Aorta (tissue), 5 donors: ENCODE measurements around the gene SDR42E2. TPM values are rescaled to one million over a fixed set of nuclear protein-coding genes. Genes with fewer than 3 reads are reported as not detected.

Source experiments
- ATAC-seq: fragments of 200-7000 bp; cut with Tn5 transposase; one replicate; pipeline ENCODE4 v1.9.1; 2022; ENCODE audit warnings: moderate library complexity; ENCODE audit not compliant: low FRiP score
- DNase-seq, 2 donors: peaks; one replicate each; pipeline ENCODE4 v3.0.0-alpha.2; 2020
- H3K27ac ChIP-seq, 2 donors: one replicate each; pipeline ENCODE4 v1.5.1; 2013; ENCODE audit warnings: low read length in 2 of 2, mild to moderate bottlenecking in 2 of 2, moderate library complexity in 2 of 2, control low read depth in 1 of 2, inconsistent platforms in 1 of 2, low read depth in 1 of 2
- H3K27me3 ChIP-seq, 2 donors: one replicate each; pipeline ENCODE4 v1.6.1; 2013; ENCODE audit warnings: control low read depth in 1 of 2, low read length in 1 of 2, mild to moderate bottlenecking in 1 of 2, moderate library complexity in 1 of 2; ENCODE audit not compliant: insufficient read depth in 2 of 2, control insufficient read depth in 1 of 2
- H3K36me3 ChIP-seq, 2 donors: one replicate each; pipeline ENCODE4 v1.6.1; 2013; ENCODE audit warnings: control low read depth in 1 of 2, low read length in 1 of 2, mild to moderate bottlenecking in 1 of 2; ENCODE audit not compliant: insufficient read depth in 2 of 2, control insufficient read depth in 1 of 2
- H3K4me1 ChIP-seq, 2 donors: one replicate each; pipeline ENCODE4 v1.6.1; 2013; ENCODE audit warnings: low read length in 2 of 2, control low read depth in 1 of 2, mild to moderate bottlenecking in 1 of 2, moderate library complexity in 1 of 2; ENCODE audit not compliant: insufficient read depth in 2 of 2, control insufficient read depth in 1 of 2
- H3K4me3 ChIP-seq, 2 donors: one replicate each; pipeline ENCODE4 v1.5.1; 2013; ENCODE audit warnings: low read length in 2 of 2, control low read depth in 1 of 2, mild to moderate bottlenecking in 1 of 2
- H3K9me3 ChIP-seq: one replicate; pipeline ENCODE4 v1.6.1; 2013; ENCODE audit warnings: mild to moderate bottlenecking, low read length; ENCODE audit not compliant: control insufficient read depth
- WGBS, 2 donors: extraction: QIAGEN DNeasy Blood & Tissue Kit; methylation state at CpG; one replicate each; pipeline ENCODE4 v1.1.7; 2013; 5-methylcytosine and 5-hydroxymethylcytosine counted together
- intact Hi-C, 2 donors: fragments of 100-400 bp; cut with DNase I; formaldehyde crosslinking; loops; one replicate each; pipeline versions ENCODE4 v1.14.2 to v1.15.0; 2022
- polyA plus RNA-seq, 2 donors: library from polyadenylated mRNA; stranded (reverse); fragments of 200-250 nt; gene quantifications; one replicate each; pipeline ENCODE4 v1.2.3, GENCODE V29; 2013
- total RNA-seq, 2 donors: library from RNA; stranded (reverse); fragmentation: NEBNext Ultra II Directional; extraction: Animal tissue kit (Norgen Biotek cat#: 25700); gene quantifications; one replicate each; pipeline ENCODE4 v1.2.1, GENCODE V29; 2021
- donor health status: healthy with polysubstance abuse.
- donor health status: Bipolar disorder and iron deficiency.
- donor health status: DM: no; HTN: no; CAD: no.
- donor health status: DM: no; HTN: no; CAD: no.
- donor health status: DM: yes; HTN: yes; CAD: no.

Gene SDR42E2
- total and polyA plus RNA-seq, 4 donors: 0.10 TPM; not detected in 3

DNA sequence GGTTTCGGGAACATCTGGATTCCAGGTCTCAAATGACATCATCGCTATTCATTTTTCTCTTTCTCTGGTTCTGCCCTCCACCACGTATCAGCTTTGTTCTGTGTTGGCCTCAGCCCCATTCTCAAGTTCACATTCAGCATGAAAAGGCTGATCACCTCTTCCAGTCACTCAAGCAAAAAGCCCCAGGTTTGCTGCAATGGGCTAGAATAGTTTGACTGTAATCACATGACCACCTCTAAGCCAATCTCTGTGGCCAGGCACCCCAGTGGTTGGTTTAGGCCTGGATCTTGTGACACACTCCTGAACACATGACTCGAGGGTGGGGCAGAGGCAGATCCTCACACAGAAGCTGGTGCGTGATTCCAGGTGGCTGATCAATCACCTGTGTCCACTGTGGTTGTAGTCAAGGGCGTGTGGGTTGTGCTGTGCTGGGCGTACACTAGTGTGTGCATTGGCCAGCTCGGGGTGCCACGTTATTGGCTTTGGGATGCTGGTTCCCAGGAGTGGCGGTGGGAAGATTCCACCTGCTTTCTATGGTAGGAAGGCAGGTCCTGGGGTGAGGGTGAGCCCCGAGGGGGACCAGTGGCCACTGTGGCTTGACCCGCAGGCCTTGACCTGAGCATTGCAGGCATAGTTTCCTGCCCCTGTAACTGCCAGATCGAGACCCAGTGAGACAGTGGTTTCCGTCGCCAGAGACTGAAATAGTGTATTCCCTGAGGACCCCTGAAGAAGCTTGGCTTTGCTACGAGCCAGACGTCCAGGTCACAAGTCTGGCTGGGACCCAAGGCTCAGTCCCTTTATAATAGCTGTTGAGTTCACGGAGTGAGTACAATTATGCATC lies 55.8 kb downstream of the SDR42E2 start:
- DNase-seq: peak; percentile 66 to 85
- 34 to 40% methylated on average over 18 of the region's 18 CpGs for WGBS, 2 donors
- no peaks in the 10 kb centered on the region for H3K27me3 ChIP-seq
- peaks cover 0 to 2% of the 10 kb centered on the region in 2 donors for H3K4me1 ChIP-seq
- H3K4me3 ChIP-seq: no peak overlapping the region
- ATAC-seq: peak; percentile 42
- intact Hi-C loops: no loop called here
- peak overlapping the region in 1 of 2 donors; percentile 83 for H3K27ac ChIP-seq
- H3K36me3 ChIP-seq: no peaks in the 10 kb centered on the region
- H3K9me3 ChIP-seq: no peaks in the 10 kb centered on the region

- 98 to 99% methylated on average over 3 of the region's 3 CpGs for WGBS, 2 donors
- intact Hi-C loops: no loop called here
- no peaks in the 10 kb centered on the region for H3K9me3 ChIP-seq
- ATAC-seq (no peak), DNase-seq (no peak)
- no peaks in the 10 kb centered on the region for H3K27me3 ChIP-seq
- peaks cover 0 to 2% of the 10 kb centered on the region in 2 donors for H3K4me1 ChIP-seq
- peak overlapping the region; percentile 19 to 39 for H3K27ac ChIP-seq
- no peaks in the 10 kb centered on the region for H3K36me3 ChIP-seq
- H3K4me3 ChIP-seq: no peak overlapping the region
These were observed 57.2 kb downstream of the SDR42E2 start for GRCh38 chr16:22219389-22220068.

DNA sequence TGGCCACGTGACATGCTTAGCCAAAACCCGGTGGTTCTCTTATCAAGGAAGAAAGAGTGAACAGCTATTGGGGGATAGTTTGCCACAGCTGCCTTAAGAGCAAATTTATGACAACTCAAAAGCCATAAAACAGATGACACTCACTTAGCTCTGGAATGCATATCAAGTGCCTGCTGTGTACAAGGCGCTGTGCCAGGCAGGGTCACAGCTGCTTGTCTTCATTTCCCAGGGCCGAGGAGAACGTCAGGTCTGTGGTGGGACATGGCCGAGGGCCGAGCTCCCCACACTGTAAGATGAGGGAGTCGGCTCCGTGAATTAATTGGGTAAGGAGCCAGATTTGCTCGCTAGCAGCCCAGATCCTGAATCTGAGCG lies 57.7 kb downstream of the SDR42E2 start:
- Histone ChIP-seq H3K9me3 (no peaks in the 10 kb centered on the region), H3K4me1 (peaks cover 0 to 2% of the 10 kb centered on the region in 2 donors), H3K36me3 (no peaks in the 10 kb centered on the region), H3K27me3 (no peaks in the 10 kb centered on the region), H3K27ac (peak overlapping the region in 1 of 2 donors; percentile 72), H3K4me3 (no peak overlapping the region)
- no peak for DNase-seq
- intact Hi-C loops: no loop called here
- WGBS, 2 donors: 70 to 74% methylated on average over 11 of the region's 11 CpGs
- ATAC-seq: no peak

- no peaks in the 10 kb centered on the region for H3K36me3 ChIP-seq
- H3K4me1 ChIP-seq: peaks cover 0 to 2% of the 10 kb centered on the region in 2 donors
- H3K27me3 ChIP-seq: no peaks in the 10 kb centered on the region
- H3K9me3 ChIP-seq: no peaks in the 10 kb centered on the region
- no peak overlapping the region for H3K4me3 ChIP-seq
- intact Hi-C loops: no loop called here
- DNase-seq (peak; percentile 84 to 93), ATAC-seq (peak; percentile 83)
- peak overlapping the region; percentile 2 to 72 for H3K27ac ChIP-seq
- 9 to 10% methylated on average over 9 of the region's 9 CpGs for WGBS, 2 donors
These were observed 58.4 kb downstream of the SDR42E2 start for GRCh38 chr16:22220714-22221113.

DNA sequence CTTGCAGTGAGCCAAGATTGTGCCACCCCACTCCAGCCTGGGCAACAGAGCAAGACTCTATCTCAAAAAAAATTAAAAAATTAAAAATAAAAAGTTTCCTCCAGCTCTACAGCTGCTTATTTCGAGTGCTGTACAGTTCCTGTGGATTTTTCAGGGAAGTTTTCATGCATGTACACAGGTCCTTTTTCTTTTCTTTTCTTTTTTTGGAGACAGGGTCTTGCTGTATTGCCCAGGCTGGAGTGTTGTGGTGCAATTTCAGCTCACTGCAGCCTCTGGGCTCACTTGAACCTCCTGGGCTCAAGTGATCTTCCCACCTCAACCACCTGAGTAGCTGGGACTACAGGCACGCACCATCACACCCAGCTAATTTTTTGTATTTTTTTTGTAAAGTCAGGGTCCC lies 59.7 kb downstream of the SDR42E2 start:
- Histone ChIP-seq H3K4me1 (no peaks in the 10 kb centered on the region), H3K36me3 (no peaks in the 10 kb centered on the region), H3K27me3 (no peaks in the 10 kb centered on the region), H3K4me3 (no peak overlapping the region), H3K9me3 (no peaks in the 10 kb centered on the region), H3K27ac (no peak overlapping the region)
- WGBS, 2 donors: 96 to 98% methylated on average over 2 of the region's 2 CpGs
- ATAC-seq: no peak
- DNase-seq: no peak
- intact Hi-C loops: no loop called here

GRCh38 chr16:22222998-22223397 lies 60.7 kb downstream of the SDR42E2 start:
- Histone ChIP-seq H3K27ac (no peak overlapping the region), H3K4me3 (no peak overlapping the region)
- WGBS, 2 donors: 57 to 65% methylated on average over 1 of the region's 1 CpG

GRCh38 chr16:22225060-22225459 lies 62.8 kb downstream of the SDR42E2 start:
- whole genome bisulfite sequencing, 2 donors: 4 to 14% methylated on average over 7 of the region's 7 CpGs
- DNase-seq: peak in 1 of 2 donors; percentile 83
- no peak overlapping the region for H3K4me3 ChIP-seq
- no peak for ATAC-seq
- peak overlapping the region in 1 of 2 donors; percentile 10 for H3K27ac ChIP-seq
- H3K9me3 ChIP-seq: no peaks in the 10 kb centered on the region
- no peaks in the 10 kb centered on the region for H3K4me1 ChIP-seq
- peaks cover 0 to 4% of the 10 kb centered on the region in 2 donors for H3K36me3 ChIP-seq
- intact Hi-C loops: no loop called here
- H3K27me3 ChIP-seq: no peaks in the 10 kb centered on the region

More at GRCh38 chr16:22222998-22223397, 60.7 kb downstream of the SDR42E2 start:
- no peaks in the 10 kb centered on the region for H3K27me3 ChIP-seq
- no peaks in the 10 kb centered on the region for H3K9me3 ChIP-seq
- no peaks in the 10 kb centered on the region for H3K4me1 ChIP-seq
- intact Hi-C loops: no loop called here
- DNase-seq (no peak), ATAC-seq (no peak)
- H3K36me3 ChIP-seq: no peaks in the 10 kb centered on the region

DNA sequence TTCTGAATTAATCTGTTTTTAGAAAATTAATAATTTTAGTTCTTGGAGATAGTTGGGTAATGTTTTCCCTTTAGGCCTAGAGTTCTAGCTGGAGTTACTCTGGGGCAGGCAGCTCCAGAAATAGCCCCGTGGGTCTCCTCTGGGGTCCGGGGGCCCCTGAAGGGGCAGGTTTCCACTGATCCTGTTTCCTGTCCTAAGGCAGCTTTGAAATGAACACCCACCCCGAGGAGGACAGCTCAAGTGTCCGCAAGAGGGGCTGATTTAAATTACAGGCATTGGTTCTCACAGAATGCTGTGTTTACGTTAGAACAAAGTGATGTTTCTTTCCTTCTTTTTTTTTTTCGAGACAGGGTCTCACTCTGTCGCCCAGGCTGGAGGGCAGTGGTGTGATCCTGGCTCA lies 67.6 kb downstream of the SDR42E2 start:
- intact Hi-C loops: no loop called here
- no peak for DNase-seq
- H3K9me3 ChIP-seq: no peaks in the 10 kb centered on the region
- H3K4me3 ChIP-seq: no peak overlapping the region
- 40 to 49% methylated on average over 7 of the region's 7 CpGs for whole genome bisulfite sequencing, 2 donors
- no peak for ATAC-seq
- H3K27ac ChIP-seq: no peak overlapping the region
- no peaks in the 10 kb centered on the region for H3K27me3 ChIP-seq
- H3K36me3 ChIP-seq: peaks cover 0 to 4% of the 10 kb centered on the region in 2 donors
- H3K4me1 ChIP-seq: no peaks in the 10 kb centered on the region
